A673 (cell line): ENCODE measurements around the gene IGF1R. TPM values are rescaled to one million over a fixed set of nuclear protein-coding genes. Genes with fewer than 3 reads are reported as not detected.

Source experiments
- BruUV-seq: library from RNA; stranded (reverse); fragments of 400-500 nt; replicated peaks from 2 replicates; lab custom pipeline; 2021; lab: Mats Ljungman, UMichigan
- CTCF ChIA-PET: fragments of 300-600 bp; sonication (Branson Sonifier 250); formaldehyde crosslinking; loops from one replicate; lab custom pipeline; 2022; ENCODE audit warnings: antibody characterized with exemption; lab: Charles Lee
- POLR2A ChIA-PET: fragments of 300-600 bp; sonication (Branson Sonifier 250); formaldehyde crosslinking; loops from one replicate; lab custom pipeline; 2022; ENCODE audit warnings: antibody characterized with exemption; ENCODE audit not compliant: low non-redundant PET; lab: Charles Lee
- DNase-seq: peaks from one replicate; pipeline ENCODE4 v3.0.0-alpha.2; 2015; ENCODE audit warnings: low spot score
- H3K27ac ChIP-seq: fragments of 200-600 bp; sonication (generic); 2 replicates; pipeline ENCODE4 v1.5.1; 2016; ENCODE audit warnings: mixed run types, low read depth, mild to moderate bottlenecking, mixed read lengths, antibody characterized with exemption, low read length; ENCODE audit not compliant: poor library complexity, severe bottlenecking
- H3K27me3 ChIP-seq: fragments of 200-600 bp; sonication (generic); replicated peaks from 2 replicates; pipeline ENCODE4 v1.6.1; 2017; ENCODE audit warnings: mixed run types, low read depth, mild to moderate bottlenecking, mixed read lengths, antibody characterized with exemption, low read length; ENCODE audit not compliant: insufficient read depth, poor library complexity
- H3K36me3 ChIP-seq: fragments of 200-600 bp; sonication (generic); 2 replicates; pipeline ENCODE4 v1.6.1; 2016; ENCODE audit warnings: mixed run types, mild to moderate bottlenecking, mixed read lengths, antibody characterized with exemption, low read length; ENCODE audit not compliant: insufficient read depth, poor library complexity, severe bottlenecking
- H3K4me1 ChIP-seq: fragments of 200-600 bp; sonication (generic); 2 replicates; pipeline ENCODE4 v1.6.1; 2017; ENCODE audit warnings: mixed run types, mild to moderate bottlenecking, mixed read lengths, antibody characterized with exemption, low read length; ENCODE audit not compliant: insufficient read depth, poor library complexity, severe bottlenecking
- H3K4me3 ChIP-seq: fragments of 200-600 bp; sonication (generic); 2 replicates; pipeline ENCODE4 v1.5.1; 2016; ENCODE audit warnings: low read depth, mixed run types, mild to moderate bottlenecking, mixed read lengths, low read length; ENCODE audit not compliant: poor library complexity, severe bottlenecking
- H3K9me3 ChIP-seq: fragments of 200-600 bp; sonication (generic); 2 replicates; pipeline ENCODE4 v1.6.1; 2016; ENCODE audit warnings: mixed run types, low read depth, mild to moderate bottlenecking, mixed read lengths, antibody characterized with exemption, low read length; ENCODE audit not compliant: poor library complexity, severe bottlenecking
- CTCF ChIP-seq: fragments of 300-800, 200-600 bp; sonication (generic); conservative IDR thresholded peaks from 2 replicates; pipeline ENCODE4 v1.5.1; 2017; ENCODE audit warnings: low read depth, mild to moderate bottlenecking, antibody characterized with exemption, low read length, moderate library complexity, mixed read lengths
- EZH2 ChIP-seq: fragments of 200-600 bp; sonication (generic); IDR thresholded peaks from 2 replicates; pipeline ENCODE4 v1.6.1; 2017; ENCODE audit warnings: borderline replicate concordance, low read depth, mild to moderate bottlenecking, mixed read lengths, antibody characterized with exemption, low read length; ENCODE audit not compliant: poor library complexity, severe bottlenecking
- intact Hi-C: fragments of 100-400 bp; cut with micrococcal nuclease; formaldehyde crosslinking; loops from one replicate; pipeline ENCODE4 v1.10.0; 2022; ENCODE audit not compliant: unreplicated experiment
- total RNA-seq: library from RNA; stranded (reverse); gene quantifications from 2 replicates; pipeline ENCODE4 v1.2.3, GENCODE V29; 2021

The IGF1R gene
- total RNA-seq, 1 experiment from 2014 or later: 34.9 TPM

- ChIA-PET POLR2A (no interaction called here), CTCF (no interaction called here)
- TF ChIP-seq EZH2: no peak
- no peak for TF ChIP-seq CTCF
- no peaks in the 10 kb centered on the region for H3K27me3 ChIP-seq
- intact Hi-C loops: no loop called here
- H3K4me1 ChIP-seq: no peaks in the 10 kb centered on the region
- H3K36me3 ChIP-seq: no peaks in the 10 kb centered on the region
- no TSS peak for BruUV-seq
- no peak overlapping the region for H3K27ac ChIP-seq
- H3K9me3 ChIP-seq: no peaks in the 10 kb centered on the region
- DNase-seq: no peak
- H3K4me3 ChIP-seq: no peak overlapping the region
These were observed 15.3 kb downstream of the IGF1R start for GRCh38 chr15:98663606-98664005.

DNA sequence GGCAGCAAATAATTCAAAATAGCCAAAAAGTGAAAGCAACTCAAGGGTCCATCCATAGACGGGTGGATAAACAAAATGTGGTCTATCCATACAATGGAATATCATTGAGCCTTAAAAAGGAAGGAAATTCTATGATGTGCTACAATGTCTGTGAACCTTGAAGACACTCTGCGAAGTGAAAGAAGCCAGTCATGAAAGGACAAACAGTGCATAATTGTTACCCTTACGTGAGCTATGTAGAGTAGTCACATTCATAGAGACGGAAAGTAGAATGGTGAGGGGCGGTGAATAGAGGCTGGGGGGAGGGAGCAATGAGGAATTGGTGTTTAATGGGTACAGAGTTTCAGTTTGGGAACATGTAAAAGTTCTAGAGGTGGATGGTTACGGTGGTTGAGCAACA is 18.1 kb downstream of the IGF1R start:
- DNase-seq: no peak
- BruUV-seq: no TSS peak
- TF ChIP-seq EZH2 (no peak), CTCF (no peak)
- Histone ChIP-seq H3K9me3 (no peaks in the 10 kb centered on the region), H3K27ac (no peak overlapping the region), H3K36me3 (no peaks in the 10 kb centered on the region), H3K4me1 (peaks cover 10% of the 10 kb centered on the region), H3K27me3 (no peaks in the 10 kb centered on the region), H3K4me3 (no peak overlapping the region)
- intact Hi-C loops: no loop called here
- CTCF ChIA-PET: no interaction called here
- POLR2A ChIA-PET: no interaction called here

DNA sequence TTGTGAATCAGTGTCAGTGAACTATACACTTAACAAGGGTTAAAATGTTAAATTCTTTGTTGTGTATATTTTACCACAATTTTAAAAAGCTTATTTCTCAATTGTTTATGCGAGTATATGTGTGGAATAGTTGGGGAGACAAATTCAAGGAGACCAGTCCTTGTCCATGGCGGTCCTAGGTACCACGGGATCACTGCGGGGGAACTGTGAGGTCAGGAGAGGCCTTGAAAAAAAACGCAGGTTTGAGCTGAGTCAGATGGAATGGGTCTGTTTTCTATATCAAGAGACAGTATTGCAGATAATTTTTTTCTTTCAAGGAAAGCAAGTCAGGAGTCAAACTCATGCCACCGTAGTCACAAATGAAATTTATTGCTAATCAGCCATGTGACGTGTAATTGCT is 18.5 kb downstream of the IGF1R start:
- ChIA-PET POLR2A (no interaction called here), CTCF (no interaction called here)
- TF ChIP-seq CTCF (no peak), EZH2 (no peak)
- DNase-seq: no peak
- Histone ChIP-seq H3K36me3 (no peaks in the 10 kb centered on the region), H3K4me3 (no peak overlapping the region), H3K4me1 (peaks cover 14% of the 10 kb centered on the region), H3K27ac (no peak overlapping the region), H3K9me3 (no peaks in the 10 kb centered on the region), H3K27me3 (no peaks in the 10 kb centered on the region)
- BruUV-seq: no TSS peak
- intact Hi-C loops: no loop called here
